ENCODE results near the gene SLC8A2. TPM values are rescaled to one million over a fixed set of nuclear protein-coding genes. Genes with fewer than 3 reads are reported as not detected.

Gene SLC8A2
- polyA plus RNA-seq, 1 donor (not counting 4 experiments of a cell fraction or from before 2014, with no cell fraction given) = 0.17 TPM

- Histone ChIP-seq H3K27ac (ENCODE audit: control insufficient read depth, insufficient read depth, low read length) (no peak overlapping the region), H4K20me1 (ENCODE audit: control insufficient read depth, extremely low read depth, insufficient read depth, low read length) (no peaks in the 10 kb centered on the region), H3K36me3 (ENCODE audit: control insufficient read depth in 2 of 2, extremely low read depth in 1 of 2, insufficient read depth in 2 of 2, low read length in 2 of 2) (no peaks in the 10 kb centered on the region), H3K4me1 (ENCODE audit: control insufficient read depth, extremely low read depth, insufficient read depth, low read length) (no peaks in the 10 kb centered on the region), H3K9me1 (ENCODE audit: control insufficient read depth, extremely low read depth, insufficient read depth, low read length) (no peaks in the 10 kb centered on the region), H3K4me3 (ENCODE audit: control insufficient read depth in 2 of 3, extremely low read depth in 1 of 3, insufficient read depth in 2 of 3, low read depth in 1 of 3, low read length in 3 of 3) (no peak overlapping the region), H3K79me2 (ENCODE audit: control insufficient read depth, insufficient read depth, low read length) (no peaks in the 10 kb centered on the region), H2AFZ (ENCODE audit: control insufficient read depth, low read length) (no peak overlapping the region), H3K9ac (ENCODE audit: control insufficient read depth, extremely low read depth, insufficient read depth, low read length) (no peak overlapping the region), H3K27me3 (ENCODE audit: control insufficient read depth, extremely low read depth, insufficient read depth, low read length) (peaks cover 31% of the 10 kb centered on the region), H3K4me2 (ENCODE audit: control insufficient read depth, extremely low read depth, insufficient read depth, low read depth, low read length) (no peak overlapping the region), H3K9me3 (ENCODE audit: control insufficient read depth, low read depth, low read length) (peaks cover under 1% of the 10 kb centered on the region)
- FAIRE-seq (no peak), DNase-seq (ENCODE audit: low read depth, low spot score) (no peak)
- TF ChIP-seq, protein P1, sequence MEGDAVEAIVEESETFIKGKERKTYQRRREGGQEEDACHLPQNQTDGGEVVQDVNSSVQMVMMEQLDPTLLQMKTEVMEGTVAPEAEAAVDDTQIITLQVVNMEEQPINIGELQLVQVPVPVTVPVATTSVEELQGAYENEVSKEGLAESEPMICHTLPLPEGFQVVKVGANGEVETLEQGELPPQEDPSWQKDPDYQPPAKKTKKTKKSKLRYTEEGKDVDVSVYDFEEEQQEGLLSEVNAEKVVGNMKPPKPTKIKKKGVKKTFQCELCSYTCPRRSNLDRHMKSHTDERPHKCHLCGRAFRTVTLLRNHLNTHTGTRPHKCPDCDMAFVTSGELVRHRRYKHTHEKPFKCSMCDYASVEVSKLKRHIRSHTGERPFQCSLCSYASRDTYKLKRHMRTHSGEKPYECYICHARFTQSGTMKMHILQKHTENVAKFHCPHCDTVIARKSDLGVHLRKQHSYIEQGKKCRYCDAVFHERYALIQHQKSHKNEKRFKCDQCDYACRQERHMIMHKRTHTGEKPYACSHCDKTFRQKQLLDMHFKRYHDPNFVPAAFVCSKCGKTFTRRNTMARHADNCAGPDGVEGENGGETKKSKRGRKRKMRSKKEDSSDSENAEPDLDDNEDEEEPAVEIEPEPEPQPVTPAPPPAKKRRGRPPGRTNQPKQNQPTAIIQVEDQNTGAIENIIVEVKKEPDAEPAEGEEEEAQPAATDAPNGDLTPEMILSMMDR (optimal IDR thresholded peaks at IDR 0.05 in 1 of 3, IDR thresholded peaks at IDR 0.05 in 1 of 3, conservative IDR thresholded peaks at IDR 0.05 in 1 of 3; ENCODE audit: extremely low read depth in 1 of 3, insufficient read depth in 2 of 3, low read length in 3 of 3) = no peak
- TF ChIP-seq EZH2 (IDR thresholded peaks at IDR 0.05; ENCODE audit: low read length) = no peak
- dilution Hi-C loops (cut with MboI; ENCODE audit: extremely low pct_ligation_motif_present, low sequenced_read_pairs) = no loop called here
These were observed 9.8 kb downstream of the SLC8A2 start for GRCh38 chr19:47461876-47462275.

GRCh38 chr19:47459477-47459876 lies 12.2 kb downstream of the SLC8A2 start:
- no peak for DNase-seq (ENCODE audit: low read depth, low spot score)
- TF ChIP-seq, protein P1 (optimal IDR thresholded peaks at IDR 0.05 in 1 of 3, IDR thresholded peaks at IDR 0.05 in 1 of 3, conservative IDR thresholded peaks at IDR 0.05 in 1 of 3; ENCODE audit: extremely low read depth in 1 of 3, insufficient read depth in 2 of 3, low read length in 3 of 3) = no peak
- TF ChIP-seq EZH2 (IDR thresholded peaks at IDR 0.05; ENCODE audit: low read length) = no peak
- Histone ChIP-seq H3K79me2 (ENCODE audit: control insufficient read depth, insufficient read depth, low read length) (no peaks in the 10 kb centered on the region), H3K4me1 (ENCODE audit: control insufficient read depth, extremely low read depth, insufficient read depth, low read length) (no peaks in the 10 kb centered on the region), H3K4me3 (ENCODE audit: control insufficient read depth in 2 of 3, extremely low read depth in 1 of 3, insufficient read depth in 2 of 3, low read depth in 1 of 3, low read length in 3 of 3) (no peak overlapping the region), H3K27me3 (ENCODE audit: control insufficient read depth, extremely low read depth, insufficient read depth, low read length) (peaks cover 39% of the 10 kb centered on the region), H3K9ac (ENCODE audit: control insufficient read depth, extremely low read depth, insufficient read depth, low read length) (no peak overlapping the region), H3K4me2 (ENCODE audit: control insufficient read depth, extremely low read depth, insufficient read depth, low read depth, low read length) (no peak overlapping the region), H2AFZ (ENCODE audit: control insufficient read depth, low read length) (no peak overlapping the region), H3K36me3 (ENCODE audit: control insufficient read depth in 2 of 2, extremely low read depth in 1 of 2, insufficient read depth in 2 of 2, low read length in 2 of 2) (no peaks in the 10 kb centered on the region), H3K9me3 (ENCODE audit: control insufficient read depth, low read depth, low read length) (peaks cover 8% of the 10 kb centered on the region), H3K9me1 (ENCODE audit: control insufficient read depth, extremely low read depth, insufficient read depth, low read length) (no peaks in the 10 kb centered on the region), H3K27ac (ENCODE audit: control insufficient read depth, insufficient read depth, low read length) (no peak overlapping the region), H4K20me1 (ENCODE audit: control insufficient read depth, extremely low read depth, insufficient read depth, low read length) (no peaks in the 10 kb centered on the region)
- FAIRE-seq = no peak
- dilution Hi-C loops (cut with MboI; ENCODE audit: extremely low pct_ligation_motif_present, low sequenced_read_pairs) = no loop called here
